Fibroblast of gingiva (primary cell): Measurements from ENCODE around the gene SLC16A1.
"Not testable (repeated sequence)": the region's sequence is repeated elsewhere in the genome, so short reads cannot be mapped to it uniquely, and the experiment has no call there.

Experiments used
- DNase-seq: peaks from one replicate; pipeline ENCODE4 v3.0.0-alpha.2; 2011; ENCODE audit warnings: low read depth

SLC16A1 gene

DNA sequence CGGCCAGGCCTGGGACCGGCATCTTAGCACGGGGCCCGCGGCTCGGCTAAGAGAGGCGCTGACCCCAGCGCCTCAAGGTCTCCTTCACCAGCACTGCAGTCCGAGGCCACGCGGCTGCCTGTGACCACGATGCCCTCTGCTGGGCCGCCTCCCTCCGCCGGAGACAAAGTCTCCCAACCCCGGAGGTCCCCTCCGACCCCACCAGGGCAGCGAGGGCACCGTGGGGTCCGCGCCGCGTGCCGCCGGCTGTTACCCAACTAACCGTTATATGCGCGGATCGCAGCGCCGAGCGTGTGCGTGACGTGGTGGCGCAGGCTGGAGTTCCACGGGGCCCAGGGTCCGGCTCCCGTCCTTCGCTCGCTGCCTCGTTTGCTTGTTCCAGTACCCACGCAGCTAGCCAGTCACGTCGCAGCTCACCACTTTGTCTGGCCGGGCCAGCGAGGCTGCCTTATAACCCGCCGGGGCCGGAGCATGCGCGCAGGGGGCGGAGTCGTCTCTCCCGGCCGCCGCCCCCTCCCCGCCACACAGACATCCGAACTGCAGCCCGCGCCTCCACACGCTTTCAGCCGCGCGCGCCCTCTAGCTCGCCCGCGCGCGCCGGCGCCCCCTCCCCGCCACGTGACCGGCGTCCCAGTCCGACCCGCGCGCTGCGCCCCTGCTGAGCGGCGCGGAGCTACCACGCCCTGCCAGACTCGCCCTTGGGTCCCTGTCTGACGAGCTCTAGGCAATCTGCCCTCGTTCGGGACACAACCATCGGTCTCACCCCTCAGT is at the start of gene SLC16A1:
SLC16A1 (minus strand) TSS at position 424 of the 771 bp plus-strand sequence. CDS start 26,888 bp downstream, outside the sequence.
- peak; percentile 94 for DNase-seq

DNA sequence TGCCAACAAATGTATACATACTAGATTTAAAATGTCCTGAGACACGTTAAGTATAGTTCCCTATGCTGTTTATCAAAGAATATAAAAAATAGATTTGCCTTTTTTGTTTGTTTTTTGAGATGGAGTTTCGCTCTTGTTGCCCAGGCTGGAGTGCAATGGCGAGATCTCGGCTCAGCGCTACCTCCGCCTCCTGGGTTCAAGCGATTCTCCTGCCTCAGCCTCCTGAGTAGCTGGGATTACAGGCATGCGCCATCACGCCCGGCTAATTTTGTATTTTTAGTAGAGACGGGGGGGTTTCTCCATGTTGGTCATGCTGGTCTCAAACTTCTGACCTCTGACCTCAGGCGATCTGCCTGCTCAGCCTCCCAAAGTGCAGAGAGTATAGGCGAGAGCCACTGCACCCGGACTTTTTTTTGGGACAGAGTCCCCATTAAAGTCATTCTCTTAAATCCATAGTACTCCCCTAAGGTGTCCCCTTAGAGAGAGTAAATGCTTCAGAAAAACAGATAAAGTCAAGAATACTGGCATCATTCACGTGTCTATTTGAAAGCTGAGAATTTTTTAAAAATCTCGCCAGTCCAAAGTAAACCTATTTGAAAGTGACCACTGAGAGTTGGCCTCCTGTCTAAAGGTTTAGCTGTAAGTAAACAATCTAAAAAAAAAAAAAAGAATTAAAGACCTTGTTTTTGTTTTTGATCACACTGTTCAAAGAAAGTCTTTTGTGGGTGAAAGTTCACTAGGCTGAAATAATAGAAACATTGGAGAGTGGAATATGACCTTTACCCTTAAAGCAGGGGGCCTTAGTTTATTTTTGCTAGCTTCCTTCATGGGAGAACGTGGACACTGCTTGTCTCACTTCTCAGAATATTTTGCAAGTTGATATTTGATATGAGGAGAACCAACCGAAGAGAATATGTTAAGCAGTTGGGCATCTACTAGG is 48.0 kb upstream of the SLC16A1 start:
- peak; percentile 33 for DNase-seq

- no peak for DNase-seq
These were observed 46.3 kb upstream of the SLC16A1 start for GRCh38 chr1:113002297-113002696.

DNA sequence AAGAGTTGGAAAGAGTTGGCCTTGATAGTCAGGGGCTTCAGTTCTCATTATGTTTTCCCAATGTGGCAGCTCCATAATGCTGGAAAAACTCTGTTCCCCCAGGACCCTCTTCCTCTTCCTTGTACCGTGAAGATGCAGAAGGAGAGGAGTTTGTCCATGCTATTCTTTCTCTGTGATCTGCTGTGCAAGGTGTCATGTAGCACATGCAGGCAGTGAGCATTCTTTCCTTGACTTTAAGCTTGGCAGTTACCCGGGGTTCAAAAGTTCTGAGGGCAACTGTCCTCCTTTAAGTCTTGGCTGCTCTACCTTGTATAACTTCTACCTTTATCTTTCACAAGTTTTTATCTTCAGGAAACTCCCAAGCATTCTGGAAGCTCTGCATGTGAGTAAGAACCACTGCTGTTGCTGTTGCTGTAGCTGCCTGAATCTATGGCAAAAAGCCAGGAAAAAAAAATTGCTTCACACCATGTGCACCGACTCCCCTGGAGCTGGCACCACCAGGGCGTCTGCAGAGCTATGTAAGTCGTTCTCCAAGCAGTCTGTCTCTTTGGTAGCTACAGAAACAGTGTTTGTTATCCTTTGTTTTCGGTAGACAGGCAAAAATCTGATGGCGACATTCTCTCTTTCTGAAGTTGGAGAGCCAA is 42.7 kb upstream of the SLC16A1 start:
- DNase-seq, result peak; percentile 97

GRCh38 chr1:112997781-112998180 is 41.8 kb upstream of the SLC16A1 start:
- DNase-seq, result no peak

DNA sequence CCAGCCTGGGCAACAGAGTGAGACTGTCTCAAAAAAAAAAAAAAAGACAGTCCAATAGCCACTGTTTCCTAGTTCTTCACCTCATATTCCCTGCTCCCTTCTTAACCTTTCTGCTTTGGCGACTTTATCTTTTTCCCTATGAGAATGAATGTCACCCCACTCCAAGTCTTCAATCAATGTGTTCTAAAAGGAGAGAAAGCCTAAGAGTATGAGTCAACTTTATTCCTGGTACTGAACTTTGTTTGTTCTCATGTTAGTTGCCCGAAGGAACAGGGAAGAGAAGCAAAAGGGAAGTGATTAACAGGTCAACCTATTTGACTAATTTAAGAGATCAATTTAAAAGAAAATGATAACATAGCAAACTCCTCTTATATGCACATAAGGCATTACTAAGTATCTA is 39.9 kb upstream of the SLC16A1 start:
- peak; percentile 12 for DNase-seq

DNA sequence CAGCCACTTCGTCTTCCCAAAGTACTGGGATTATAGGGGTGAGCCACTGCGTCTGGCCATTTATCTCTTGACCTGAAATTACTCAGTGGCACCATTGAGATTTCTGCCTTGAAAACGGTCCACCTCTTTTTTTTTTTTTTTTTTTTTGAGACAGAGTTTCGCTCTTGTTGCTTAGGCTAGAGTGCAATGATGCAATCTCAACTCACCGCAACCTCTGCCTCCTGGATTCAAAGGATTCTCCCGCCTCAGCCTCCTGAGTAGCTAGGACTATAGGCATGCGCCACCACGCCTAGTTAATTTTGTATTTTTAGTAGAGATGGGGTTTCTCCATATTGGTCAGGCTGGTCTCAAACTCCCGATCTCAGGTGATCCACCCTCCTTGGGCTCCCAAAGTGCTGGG is 39.0 kb upstream of the SLC16A1 start:
- DNase-seq, result not testable (repeated sequence)

- no peak for DNase-seq
These were observed 36.8 kb upstream of the SLC16A1 start for GRCh38 chr1:112992780-112993179.

DNA sequence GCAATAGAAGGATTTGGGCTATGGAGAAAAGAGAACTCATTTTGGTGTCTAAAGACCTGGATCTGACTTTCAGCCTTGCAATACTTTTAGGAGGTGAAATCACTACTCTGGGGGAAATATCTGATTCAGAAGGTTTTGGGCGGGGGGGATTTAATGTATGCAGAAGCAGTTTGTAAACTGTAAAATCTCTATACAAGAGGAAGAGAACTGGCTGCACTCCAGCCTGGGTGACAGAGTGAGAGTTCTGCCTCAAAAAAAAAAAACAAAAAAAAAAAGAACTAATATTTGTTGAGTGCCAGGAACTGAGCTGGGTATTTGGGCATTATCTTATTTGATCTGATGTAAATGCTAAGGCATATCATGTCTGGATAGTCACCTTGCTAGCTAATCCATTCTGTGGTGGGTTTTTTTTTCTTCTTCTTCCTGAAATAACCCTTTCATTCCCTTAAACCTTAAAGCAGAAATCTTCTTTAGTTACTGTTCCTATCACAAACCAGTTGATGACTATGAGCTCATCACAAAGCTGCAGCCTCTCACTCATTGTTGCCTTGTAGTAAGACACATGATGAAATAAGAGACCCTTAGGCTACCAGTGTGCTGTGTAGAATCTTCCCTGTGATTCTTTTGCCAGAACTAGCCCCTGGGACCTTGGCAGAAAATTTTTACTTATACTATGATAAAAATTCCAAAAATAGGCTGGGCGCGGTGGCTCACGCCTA is 35.6 kb upstream of the SLC16A1 start:
- no peak for DNase-seq

DNA sequence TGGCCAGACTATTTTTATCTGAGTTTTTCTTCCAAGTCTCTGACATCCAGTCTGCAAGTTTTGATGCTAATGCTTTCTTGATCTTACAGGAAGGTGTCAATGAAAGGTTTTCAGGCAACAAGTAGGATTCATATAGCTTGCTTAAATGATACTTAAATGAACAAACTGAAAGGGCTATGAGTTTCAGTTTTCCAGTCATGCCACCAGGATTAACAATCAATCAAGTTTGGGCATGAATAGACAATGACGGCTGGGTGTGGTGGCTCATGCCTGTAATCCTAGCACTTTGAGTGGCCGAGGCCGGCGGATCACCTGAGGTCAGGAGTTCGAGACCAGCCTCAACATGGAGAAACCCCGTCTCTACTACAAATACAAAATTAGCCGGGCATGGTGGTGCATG is 34.3 kb upstream of the SLC16A1 start:
- no peak for DNase-seq

DNA sequence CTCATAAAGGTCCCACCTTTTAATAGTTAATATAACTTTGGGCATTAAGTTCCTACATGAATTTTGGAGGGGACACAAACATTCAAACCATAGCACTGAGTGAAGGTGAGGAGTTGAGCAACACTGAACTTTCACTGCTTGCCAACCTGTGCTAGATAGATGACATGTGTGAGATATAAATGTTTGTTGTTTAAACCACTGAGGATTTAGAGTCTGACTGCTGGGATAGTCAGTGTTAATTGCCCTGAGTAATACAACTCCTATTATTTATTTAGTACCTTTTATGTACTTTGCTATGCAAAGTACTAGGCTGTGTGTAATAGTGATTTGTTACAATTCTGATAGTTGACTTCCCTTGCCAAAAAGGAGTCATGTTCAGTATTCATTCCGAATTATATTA is 32.4 kb upstream of the SLC16A1 start:
- no peak for DNase-seq

DNA sequence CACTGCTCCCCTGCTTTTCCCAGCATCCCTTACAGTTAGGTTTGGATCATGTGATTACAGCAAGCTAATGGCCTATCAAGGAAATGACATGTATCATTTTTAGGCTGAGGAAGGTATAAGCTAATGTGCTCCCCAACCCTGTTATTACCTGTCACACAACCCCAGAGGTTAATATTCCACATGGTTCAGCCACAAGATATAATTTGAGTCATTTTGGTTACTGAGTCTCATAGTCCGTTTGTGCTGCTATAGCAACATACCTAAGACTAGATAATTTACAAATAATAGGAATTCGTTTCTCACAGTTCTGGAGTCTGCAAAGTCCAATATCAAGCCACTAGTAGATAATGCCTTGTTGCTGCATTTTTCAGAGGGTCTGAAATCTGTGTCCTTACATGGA is 29.1 kb upstream of the SLC16A1 start:
- DNase-seq, result no peak

- no peak for DNase-seq
These were observed 27.6 kb upstream of the SLC16A1 start for GRCh38 chr1:112983537-112984131.

DNA sequence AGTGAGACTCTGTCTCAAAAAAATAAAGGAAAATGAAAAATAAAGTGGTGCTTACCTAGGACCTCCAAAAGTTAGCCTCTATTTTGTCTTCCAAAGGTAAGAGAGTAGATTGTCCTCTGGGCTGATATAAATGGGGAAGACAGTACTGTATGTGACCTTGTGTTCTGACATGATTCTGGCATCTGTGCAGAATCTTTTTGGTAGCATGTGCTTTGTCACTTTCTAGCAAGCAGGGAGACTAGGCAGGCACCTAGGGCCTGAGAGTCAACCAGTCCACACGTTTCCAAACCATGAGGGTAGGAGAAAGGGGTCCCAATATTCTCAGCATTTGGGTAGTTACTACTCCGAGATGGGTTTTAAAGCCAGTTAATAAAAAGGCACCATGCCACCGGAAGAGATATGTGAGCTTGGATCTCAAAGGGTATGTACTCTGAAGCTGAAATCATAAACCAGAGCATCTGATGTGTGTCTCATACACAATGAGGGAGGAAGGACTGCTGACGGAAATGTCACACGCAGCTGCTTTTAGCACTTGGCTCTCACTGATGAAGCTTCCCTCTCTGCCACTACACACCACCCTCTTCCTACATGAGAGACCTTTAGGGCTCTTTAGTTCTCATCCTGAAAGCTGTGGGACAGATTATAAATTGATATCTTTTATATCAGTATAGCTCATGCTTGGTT is 27.0 kb upstream of the SLC16A1 start:
- no peak for DNase-seq

- DNase-seq, result no peak
These were observed 26.3 kb upstream of the SLC16A1 start for GRCh38 chr1:112982328-112982727.

DNA sequence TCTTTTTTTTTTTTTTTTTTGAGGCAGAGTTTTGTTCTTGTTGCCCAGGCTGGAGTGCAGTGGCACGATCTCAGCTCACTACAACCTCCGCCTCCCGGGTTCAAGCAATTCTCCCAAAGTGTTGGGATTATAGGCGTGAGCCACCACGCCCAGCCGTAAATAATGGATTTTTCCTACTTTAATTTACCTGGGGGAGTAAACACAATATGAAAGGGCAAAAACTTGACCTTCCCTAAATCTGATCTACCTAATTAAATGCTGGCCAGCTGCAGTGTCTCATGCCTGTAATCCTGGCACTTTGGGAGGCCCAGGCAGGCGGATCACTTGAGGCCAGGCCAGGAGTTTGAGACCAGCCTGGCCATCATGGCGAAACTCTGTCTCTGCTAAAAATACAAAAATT is 25.8 kb upstream of the SLC16A1 start:
- DNase-seq, result not testable (repeated sequence)

DNA sequence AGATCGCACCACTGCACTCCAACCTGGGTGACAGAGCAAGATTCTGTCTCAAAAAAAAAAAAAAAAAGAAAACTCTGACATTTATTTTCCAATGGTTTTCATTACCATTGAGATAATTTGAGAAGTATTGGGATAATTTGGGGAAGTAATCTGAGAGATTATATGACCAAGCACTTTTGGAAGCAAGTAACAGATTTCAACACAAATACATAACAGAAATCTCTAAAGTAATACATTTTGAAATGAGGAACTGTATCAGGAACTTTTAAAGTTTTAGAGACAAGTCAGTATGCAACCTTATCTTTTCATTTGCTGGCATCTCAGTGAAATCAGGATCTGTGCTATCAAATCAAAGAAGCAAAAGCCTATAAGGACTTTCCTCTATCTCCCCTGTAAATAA is 25.4 kb upstream of the SLC16A1 start:
- DNase-seq, result peak; percentile 14

GRCh38 chr1:112975336-112975735 is 19.3 kb upstream of the SLC16A1 start:
- no peak for DNase-seq

GRCh38 chr1:112974646-112975045 is 18.6 kb upstream of the SLC16A1 start:
- DNase-seq, result no peak

- no peak for DNase-seq
These were observed 17.8 kb upstream of the SLC16A1 start for GRCh38 chr1:112973788-112974187.

DNA sequence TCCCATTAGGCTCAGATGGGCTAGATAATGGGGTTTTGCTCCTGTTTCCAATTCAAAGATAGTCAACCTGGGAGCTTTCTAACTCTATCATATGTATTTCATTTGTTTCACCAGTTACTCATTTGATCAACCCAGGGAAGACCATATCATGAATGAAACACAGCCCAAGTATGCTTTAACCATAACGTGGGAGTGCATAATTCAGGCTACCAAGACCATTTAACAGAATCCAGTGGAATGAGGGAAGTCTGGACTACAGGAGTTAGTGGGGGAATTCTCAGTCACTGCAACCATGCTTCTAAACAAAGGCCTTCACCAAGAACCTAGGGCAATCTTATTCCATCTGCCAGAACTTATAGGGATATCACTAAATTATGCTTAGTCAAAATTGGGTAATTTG is 15.0 kb upstream of the SLC16A1 start:
- DNase-seq, result no peak
